ENCODE data around the gene CECR2. TPM values are rescaled to one million over a fixed set of nuclear protein-coding genes. Genes with fewer than 3 reads are reported as not detected.
"Not testable (repeated sequence)": the region's sequence is repeated elsewhere in the genome, so short reads cannot be mapped to it uniquely, and the experiment has no call there.

Gene CECR2
- total RNA-seq, 3 donors from 2014 or later, result 0.32 to 0.66 (median 0.44) TPM

GRCh38 chr22:17508110-17508509, 138.8 kb downstream of the CECR2 start:
- no peak overlapping the region for H3K27ac ChIP-seq
- TF ChIP-seq POLR2AphosphoS5 (IDR thresholded peaks at IDR 0.05), result no peak
- TF ChIP-seq POLR2A (IDR thresholded peaks at IDR 0.05), result no peak
- TF ChIP-seq CTCF (IDR thresholded peaks at IDR 0.05), result no peak
- DNase-seq (ENCODE audit: low spot score in 2 of 2), result no peak
- H3K4me3 ChIP-seq, result no peak overlapping the region
- H3K9me3 ChIP-seq, result no peaks in the 10 kb centered on the region
- no peaks in the 10 kb centered on the region for H3K4me1 ChIP-seq
- no peaks in the 10 kb centered on the region for H3K36me3 ChIP-seq
- H3K27me3 ChIP-seq, result no peaks in the 10 kb centered on the region
- intact Hi-C loops (cut with DNase I; ENCODE audit: low total_unique reads), result loop anchor here (5.0 kb wide), 1 partner anchor 441 kb away; no protein-coding TSS in a partner anchor

GRCh38 chr22:17512960-17513359, 143.7 kb downstream of the CECR2 start:
- no peak for DNase-seq (ENCODE audit: low spot score in 2 of 2)
- no peaks in the 10 kb centered on the region for H3K4me1 ChIP-seq
- no peaks in the 10 kb centered on the region for H3K36me3 ChIP-seq
- TF ChIP-seq POLR2AphosphoS5 (IDR thresholded peaks at IDR 0.05) (no peak), CTCF (IDR thresholded peaks at IDR 0.05) (no peak), POLR2A (IDR thresholded peaks at IDR 0.05) (no peak)
- H3K4me3 ChIP-seq, result no peak overlapping the region
- intact Hi-C loops (cut with DNase I; ENCODE audit: low total_unique reads), result no loop called here
- no peaks in the 10 kb centered on the region for H3K27me3 ChIP-seq
- no peaks in the 10 kb centered on the region for H3K9me3 ChIP-seq
- no peak overlapping the region for H3K27ac ChIP-seq

GRCh38 chr22:17513612-17514011, 144.4 kb downstream of the CECR2 start:
- intact Hi-C loops (cut with DNase I; ENCODE audit: low total_unique reads), result no loop called here
- Histone ChIP-seq H3K36me3 (no peaks in the 10 kb centered on the region), H3K9me3 (no peaks in the 10 kb centered on the region), H3K27me3 (no peaks in the 10 kb centered on the region), H3K4me1 (no peaks in the 10 kb centered on the region), H3K4me3 (no peak overlapping the region), H3K27ac (no peak overlapping the region)
- DNase-seq (ENCODE audit: low spot score in 2 of 2), result no peak
- TF ChIP-seq CTCF (IDR thresholded peaks at IDR 0.05), result no peak
- TF ChIP-seq POLR2AphosphoS5 (IDR thresholded peaks at IDR 0.05), result no peak
- no peak for TF ChIP-seq POLR2A (IDR thresholded peaks at IDR 0.05)

- intact Hi-C loops (cut with DNase I; ENCODE audit: low total_unique reads), result no loop called here
- H3K4me1 ChIP-seq, result no peaks in the 10 kb centered on the region
- H3K27ac ChIP-seq, result no peak overlapping the region
- DNase-seq (ENCODE audit: low spot score in 2 of 2), result no peak
- no peaks in the 10 kb centered on the region for H3K36me3 ChIP-seq
- no peaks in the 10 kb centered on the region for H3K9me3 ChIP-seq
- no peak for TF ChIP-seq CTCF (IDR thresholded peaks at IDR 0.05)
- no peak for TF ChIP-seq POLR2AphosphoS5 (IDR thresholded peaks at IDR 0.05)
- TF ChIP-seq POLR2A (IDR thresholded peaks at IDR 0.05), result no peak
- no peak overlapping the region for H3K4me3 ChIP-seq
- H3K27me3 ChIP-seq, result no peaks in the 10 kb centered on the region
These were observed 144.8 kb downstream of the CECR2 start for GRCh38 chr22:17514084-17514483.

- no peak for DNase-seq (ENCODE audit: low spot score in 2 of 2)
- Histone ChIP-seq H3K27me3 (no peaks in the 10 kb centered on the region), H3K27ac (no peak overlapping the region), H3K9me3 (no peaks in the 10 kb centered on the region), H3K4me3 (no peak overlapping the region), H3K4me1 (no peaks in the 10 kb centered on the region), H3K36me3 (no peaks in the 10 kb centered on the region)
- intact Hi-C loops (cut with DNase I; ENCODE audit: low total_unique reads), result no loop called here
- no peak for TF ChIP-seq CTCF (IDR thresholded peaks at IDR 0.05)
- no peak for TF ChIP-seq POLR2A (IDR thresholded peaks at IDR 0.05)
- TF ChIP-seq POLR2AphosphoS5 (IDR thresholded peaks at IDR 0.05), result no peak
These were observed 149.1 kb downstream of the CECR2 start for GRCh38 chr22:17518406-17518805.

GRCh38 chr22:17521971-17522370, 152.7 kb downstream of the CECR2 start:
- H3K27me3 ChIP-seq; H3K27ac ChIP-seq; H3K4me1 ChIP-seq; H3K9me3 ChIP-seq; H3K4me3 ChIP-seq; DNase-seq (ENCODE audit: low spot score in 2 of 2); H3K36me3 ChIP-seq; intact Hi-C loops (cut with DNase I; ENCODE audit: low total_unique reads): not testable (repeated sequence)

All from breast epithelium (tissue), 4 donors.